ENCODE measurements around the gene ZIC5.

DNA sequence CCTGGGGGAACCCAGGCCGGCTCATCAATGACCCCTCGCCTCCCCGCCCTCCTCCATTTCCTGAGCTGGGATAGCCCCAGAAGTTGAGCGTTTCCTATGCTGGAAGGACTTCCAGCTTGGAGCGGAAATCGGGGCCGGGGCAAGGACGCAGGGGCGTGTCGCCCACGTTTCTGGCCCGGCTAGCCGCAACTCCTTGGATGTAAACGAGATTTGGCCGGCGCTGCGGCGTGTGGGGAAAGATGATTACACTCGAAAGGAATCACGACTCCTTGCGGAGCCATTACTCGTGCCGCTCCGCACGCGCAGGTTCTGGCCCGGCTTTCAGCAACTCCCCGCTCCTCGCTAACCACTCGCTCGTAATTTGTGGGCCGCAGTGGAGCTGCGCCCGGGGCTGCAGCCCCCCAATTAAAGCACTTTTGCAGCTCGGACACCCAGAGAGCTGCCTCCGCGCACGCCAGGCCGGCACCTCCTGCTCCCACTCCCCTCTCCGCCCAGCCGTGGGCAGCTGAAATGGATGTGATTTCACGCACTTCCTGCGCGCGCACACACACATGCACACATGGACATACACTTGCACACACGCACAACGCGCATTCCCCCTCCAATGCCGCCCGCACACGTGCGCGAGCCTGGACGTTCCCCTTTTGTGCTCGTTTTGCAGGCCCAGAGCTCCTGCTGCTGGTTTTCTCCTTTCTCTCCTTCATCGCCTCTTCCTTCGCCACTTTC, 15.7 kb downstream of the ZIC5 start:
- TF ChIP-seq, protein P1, sequence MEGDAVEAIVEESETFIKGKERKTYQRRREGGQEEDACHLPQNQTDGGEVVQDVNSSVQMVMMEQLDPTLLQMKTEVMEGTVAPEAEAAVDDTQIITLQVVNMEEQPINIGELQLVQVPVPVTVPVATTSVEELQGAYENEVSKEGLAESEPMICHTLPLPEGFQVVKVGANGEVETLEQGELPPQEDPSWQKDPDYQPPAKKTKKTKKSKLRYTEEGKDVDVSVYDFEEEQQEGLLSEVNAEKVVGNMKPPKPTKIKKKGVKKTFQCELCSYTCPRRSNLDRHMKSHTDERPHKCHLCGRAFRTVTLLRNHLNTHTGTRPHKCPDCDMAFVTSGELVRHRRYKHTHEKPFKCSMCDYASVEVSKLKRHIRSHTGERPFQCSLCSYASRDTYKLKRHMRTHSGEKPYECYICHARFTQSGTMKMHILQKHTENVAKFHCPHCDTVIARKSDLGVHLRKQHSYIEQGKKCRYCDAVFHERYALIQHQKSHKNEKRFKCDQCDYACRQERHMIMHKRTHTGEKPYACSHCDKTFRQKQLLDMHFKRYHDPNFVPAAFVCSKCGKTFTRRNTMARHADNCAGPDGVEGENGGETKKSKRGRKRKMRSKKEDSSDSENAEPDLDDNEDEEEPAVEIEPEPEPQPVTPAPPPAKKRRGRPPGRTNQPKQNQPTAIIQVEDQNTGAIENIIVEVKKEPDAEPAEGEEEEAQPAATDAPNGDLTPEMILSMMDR (conservative IDR thresholded peaks at IDR 0.05; ENCODE audit: low read length): no peak
- TF ChIP-seq EZH2phosphoT487 (IDR thresholded peaks at IDR 0.05; ENCODE audit: borderline replicate concordance): no peak

Data from Loucy (cell line).